Left renal cortex interstitium (tissue), 4 donors: Measurements from ENCODE around the gene TDRD3. TPM values are rescaled to one million over a fixed set of nuclear protein-coding genes. Genes with fewer than 3 reads are reported as not detected.

Experiments
- DNase-seq, 4 donors: peaks; one replicate each; pipeline ENCODE4 v3.0.0-alpha.2; 2013; ENCODE audit warnings: low read depth in 4 of 4, low spot score in 2 of 4, missing footprints in 1 of 4
- polyA plus RNA-seq, 4 donors: library from polyadenylated mRNA; unstranded; fragments of 120-200 nt; gene quantifications; one replicate each; pipeline ENCODE4 v1.2.1, GENCODE V29; 2013; ENCODE audit not compliant: insufficient read length in 4 of 4

The TDRD3 gene
- polyA plus RNA-seq, 4 donors: 33.4 to 39.1 (median 35.7) TPM

- DNase-seq: no peak
These were observed 174.6 kb downstream of the TDRD3 start for GRCh38 chr13:60571571-60571970.

- no peak for DNase-seq
These were observed 175.2 kb downstream of the TDRD3 start for GRCh38 chr13:60572003-60572798.

GRCh38 chr13:60572855-60573254 lies 175.8 kb downstream of the TDRD3 start:
- DNase-seq: no peak

GRCh38 chr13:60574735-60575134 lies 177.7 kb downstream of the TDRD3 start:
- no peak for DNase-seq

GRCh38 chr13:60575142-60575541 lies 178.1 kb downstream of the TDRD3 start:
- DNase-seq: no peak

- DNase-seq: no peak
These were observed 180.7 kb downstream of the TDRD3 start for GRCh38 chr13:60577761-60578160.

GRCh38 chr13:60583196-60583888 lies 186.3 kb downstream of the TDRD3 start:
- DNase-seq: no peak

GRCh38 chr13:60583911-60584753 lies 187.1 kb downstream of the TDRD3 start:
- no peak for DNase-seq

GRCh38 chr13:60584976-60585375 lies 188.0 kb downstream of the TDRD3 start:
- no peak for DNase-seq

- DNase-seq: no peak
These were observed 194.1 kb downstream of the TDRD3 start for GRCh38 chr13:60590800-60591747.

GRCh38 chr13:60603049-60603448 lies 206.0 kb downstream of the TDRD3 start:
- no peak for DNase-seq

GRCh38 chr13:60604058-60604457 lies 207.0 kb downstream of the TDRD3 start:
- DNase-seq: no peak

GRCh38 chr13:60608954-60609353 lies 211.9 kb downstream of the TDRD3 start:
- no peak for DNase-seq

GRCh38 chr13:60611523-60611922 lies 214.5 kb downstream of the TDRD3 start:
- DNase-seq: no peak

- DNase-seq: no peak
These were observed 215.6 kb downstream of the TDRD3 start for GRCh38 chr13:60612593-60612992.

- no peak for DNase-seq
These were observed 216.1 kb downstream of the TDRD3 start for GRCh38 chr13:60613080-60613479.

GRCh38 chr13:60617991-60618733 lies 221.1 kb downstream of the TDRD3 start:
- no peak for DNase-seq

GRCh38 chr13:60619461-60619860 lies 222.4 kb downstream of the TDRD3 start:
- no peak for DNase-seq

- DNase-seq: no peak
These were observed 223.8 kb downstream of the TDRD3 start for GRCh38 chr13:60620611-60621395.
